H9 (cell line): ENCODE measurements around the gene SLC35B4. TPM values are rescaled to one million over a fixed set of nuclear protein-coding genes. Genes with fewer than 3 reads are reported as not detected.

Experiments used
- DNase-seq: peaks from one replicate; pipeline ENCODE4 v3.0.0-alpha.2; 2017
- H2AFZ ChIP-seq: one replicate; pipeline ENCODE4 v1.6.1; 2013; ENCODE audit warnings: mild to moderate bottlenecking, low read length, control low read depth, moderate library complexity
- H2AK5ac ChIP-seq: 2 replicates; pipeline ENCODE4 v1.6.1; 2013; ENCODE audit warnings: low read length, control low read depth, mixed read lengths; ENCODE audit not compliant: insufficient read length
- H2BK120ac ChIP-seq: one replicate; pipeline ENCODE4 v1.6.1; 2013; ENCODE audit warnings: low read depth, mild to moderate bottlenecking, low read length, control low read depth, inconsistent platforms; ENCODE audit not compliant: poor library complexity, severe bottlenecking
- H2BK12ac ChIP-seq: 2 replicates; pipeline ENCODE4 v1.6.1; 2013; ENCODE audit warnings: low read length, control low read depth, mixed read lengths, low read depth; ENCODE audit not compliant: insufficient read length
- H2BK15ac ChIP-seq: 2 replicates; pipeline ENCODE4 v1.6.1; 2013; ENCODE audit warnings: low read depth, low read length, control low read depth
- H2BK20ac ChIP-seq: one replicate; pipeline ENCODE4 v1.6.1; 2013; ENCODE audit warnings: low read depth, mild to moderate bottlenecking, low read length, control low read depth, inconsistent platforms; ENCODE audit not compliant: poor library complexity, severe bottlenecking
- H2BK5ac ChIP-seq: 2 replicates; pipeline ENCODE4 v1.6.1; 2013; ENCODE audit warnings: low read length, control low read depth, mixed read lengths; ENCODE audit not compliant: insufficient read length
- H3K14ac ChIP-seq: 2 replicates; pipeline ENCODE4 v1.6.1; 2013; ENCODE audit warnings: low read length, control low read depth; ENCODE audit not compliant: insufficient read depth
- H3K18ac ChIP-seq: 2 replicates; pipeline ENCODE4 v1.6.1; 2013; ENCODE audit warnings: low read depth, mild to moderate bottlenecking, mixed read lengths, low read length, control low read depth; ENCODE audit not compliant: insufficient read length
- H3K23ac ChIP-seq: 2 replicates; pipeline ENCODE4 v1.6.1; 2013; ENCODE audit warnings: low read length, control low read depth, mixed read lengths, low read depth; ENCODE audit not compliant: insufficient read length
- H3K23me2 ChIP-seq: 2 replicates; pipeline ENCODE4 v1.6.1; 2013; ENCODE audit warnings: low read depth, mild to moderate bottlenecking, mixed read lengths, low read length, control low read depth; ENCODE audit not compliant: insufficient read length, poor library complexity, severe bottlenecking
- H3K27ac ChIP-seq: 2 replicates; pipeline ENCODE4 v1.5.1; 2013; ENCODE audit warnings: low read length, control low read depth, mixed read lengths, low read depth; ENCODE audit not compliant: insufficient read length
- H3K27me3 ChIP-seq: 2 replicates; pipeline ENCODE4 v1.6.1; 2013; ENCODE audit warnings: low read length, control low read depth, inconsistent platforms; ENCODE audit not compliant: insufficient read depth
- H3K4ac ChIP-seq: 2 replicates; pipeline ENCODE4 v1.6.1; 2013; ENCODE audit warnings: low read depth, mild to moderate bottlenecking, control low read depth, inconsistent platforms, low read length, moderate library complexity
- H3K4me1 ChIP-seq: 2 replicates; pipeline ENCODE4 v1.6.1; 2013; ENCODE audit warnings: low read length, control low read depth, inconsistent platforms; ENCODE audit not compliant: insufficient read depth
- H3K4me2 ChIP-seq: 2 replicates; pipeline ENCODE4 v1.6.1; 2013; ENCODE audit warnings: low read length, control low read depth, mixed read lengths; ENCODE audit not compliant: insufficient read length, insufficient read depth
- H3K56ac ChIP-seq: 2 replicates; pipeline ENCODE4 v1.6.1; 2013; ENCODE audit warnings: low read depth, mild to moderate bottlenecking, mixed read lengths, low read length, control low read depth; ENCODE audit not compliant: insufficient read length
- H3K79me1 ChIP-seq: 2 replicates; pipeline ENCODE4 v1.6.1; 2013; ENCODE audit warnings: low read depth, mild to moderate bottlenecking, moderate library complexity, low read length, control low read depth, inconsistent platforms; ENCODE audit not compliant: insufficient read depth, poor library complexity, severe bottlenecking
- H3K79me2 ChIP-seq: 2 replicates; pipeline ENCODE4 v1.6.1; 2013; ENCODE audit warnings: low read length, control low read depth, inconsistent platforms; ENCODE audit not compliant: insufficient read depth
- H3K9ac ChIP-seq: 2 replicates; pipeline ENCODE4 v1.6.1; 2013; ENCODE audit warnings: low read length, control low read depth, mixed read lengths; ENCODE audit not compliant: insufficient read length; ENCODE audit errors: extremely low read depth
- H3K9me3 ChIP-seq: one replicate; pipeline ENCODE4 v1.6.1; 2013; ENCODE audit warnings: low read depth, low read length, inconsistent platforms; ENCODE audit not compliant: control insufficient read depth
- H3T11ph ChIP-seq: one replicate; pipeline ENCODE4 v1.6.1; 2013; ENCODE audit warnings: mild to moderate bottlenecking, low read length, control low read depth, inconsistent platforms
- H4K20me1 ChIP-seq: one replicate; pipeline ENCODE4 v1.6.1; 2013; ENCODE audit not compliant: control insufficient read depth, insufficient read length, insufficient read depth
- H4K5ac ChIP-seq: 2 replicates; pipeline ENCODE4 v1.6.1; 2013; ENCODE audit warnings: low read depth, mild to moderate bottlenecking, mixed read lengths, low read length, control low read depth; ENCODE audit not compliant: insufficient read length
- H4K8ac ChIP-seq: replicated peaks from 2 replicates; pipeline ENCODE4 v1.6.1; 2013; ENCODE audit warnings: low read length, control low read depth, mixed read lengths, low read depth; ENCODE audit not compliant: insufficient read length
- H4K91ac ChIP-seq: 2 replicates; pipeline ENCODE4 v1.6.1; 2013; ENCODE audit warnings: low read depth, mild to moderate bottlenecking, moderate library complexity, mixed read lengths, low read length, control low read depth; ENCODE audit not compliant: insufficient read length
- H3K27ac Mint-ChIP-seq, 3 experiments: 2 replicates in 2 of 3; 3 replicates in 1 of 3; pipeline ENCODE4 v1.8.0; 2020 to 2021; ENCODE audit warnings: mixed read lengths in 3 of 3, mild to moderate bottlenecking in 1 of 3, moderate library complexity in 1 of 3
- H3K27me3 Mint-ChIP-seq: 2 replicates; pipeline ENCODE4 v1.8.0; 2021; ENCODE audit warnings: low read depth, mild to moderate bottlenecking, moderate library complexity, mixed read lengths
- H3K36me3 Mint-ChIP-seq, 3 experiments: 2 replicates in 2 of 3; 3 replicates in 1 of 3; pipeline ENCODE4 v1.8.0; 2020 to 2021; ENCODE audit warnings: low read depth in 3 of 3, mixed read lengths in 3 of 3; ENCODE audit not compliant: insufficient read depth in 1 of 3
- H3K4me1 Mint-ChIP-seq, 2 experiments: 2 replicates each; pipeline ENCODE4 v1.8.0; 2020; ENCODE audit warnings: mixed read lengths in 2 of 2
- H3K4me3 Mint-ChIP-seq, 2 experiments: 2 replicates in 1 of 2; 3 replicates in 1 of 2; pipeline ENCODE4 v1.8.0; 2020 to 2021; ENCODE audit warnings: mild to moderate bottlenecking in 2 of 2, mixed read lengths in 2 of 2, moderate library complexity in 1 of 2
- H3K9me3 Mint-ChIP-seq, 2 experiments: 2 replicates in 1 of 2; 3 replicates in 1 of 2; pipeline ENCODE4 v1.8.0; 2020; ENCODE audit warnings: mild to moderate bottlenecking in 2 of 2, mixed read lengths in 2 of 2, moderate library complexity in 1 of 2
- CTCF ChIP-seq: fragments of 200-600 bp; sonication (generic); conservative IDR thresholded peaks from 3 replicates; pipeline ENCODE4 v1.8.0; 2021; ENCODE audit warnings: antibody characterized with exemption, mild to moderate bottlenecking
- WGBS: extraction: QIAGEN DNeasy Blood & Tissue Kit; methylation state at CpG from one replicate; pipeline ENCODE4 v1.1.7; 2013; ENCODE audit warnings: missing lambda C conversion rate, low lambda C conversion rate, mixed read lengths; ENCODE audit not compliant: insufficient read length; ENCODE audit errors: extremely low coverage; 5-methylcytosine and 5-hydroxymethylcytosine counted together
- total RNA-seq: library from RNA; stranded (reverse); gene quantifications from 2 replicates; pipeline ENCODE4 v1.2.1, GENCODE V29; 2021

SLC35B4 gene
- total RNA-seq, 1 experiment from 2014 or later = 33.4 TPM

GRCh38 chr7:134350709-134351108 is 34.0 kb upstream of the SLC35B4 start:
- Histone ChIP-seq H3K4me2 (no peak overlapping the region), H2BK5ac (no peak overlapping the region), H2AK5ac (no peak overlapping the region), H4K8ac (no peak overlapping the region), H4K91ac (no peak overlapping the region), H3K23ac (no peak overlapping the region), H3K27ac (no peak overlapping the region), H2BK20ac (no peak overlapping the region), H3K14ac (no peak overlapping the region), H3K23me2 (no peaks in the 10 kb centered on the region), H2AFZ (no peak overlapping the region), H3K79me1 (no peaks in the 10 kb centered on the region), H3K56ac (no peak overlapping the region), H3K9ac (no peak overlapping the region), H4K5ac (no peak overlapping the region), H3K18ac (no peak overlapping the region), H3K79me2 (no peaks in the 10 kb centered on the region), H3K9me3 (no peaks in the 10 kb centered on the region), H3K4me1 (peaks cover 3% of the 10 kb centered on the region; the same call in 1 of the 2 replicates), H2BK120ac (no peak overlapping the region), H4K20me1 (no peaks in the 10 kb centered on the region), H2BK15ac (no peak overlapping the region), H3K4ac (no peak overlapping the region), H3K27me3 (no peaks in the 10 kb centered on the region), H2BK12ac (no peak overlapping the region), H3T11ph (no peak overlapping the region)
- no CpG with 5 or more reads among the region's 1 CpG for WGBS
- H3K27ac Mint-ChIP-seq = no peak overlapping the region
- H3K4me3 Mint-ChIP-seq = no peak overlapping the region
- no peak for DNase-seq
- H3K27me3 Mint-ChIP-seq = no peaks in the 10 kb centered on the region; the same call in 1 of the 2 replicates
- no peaks in the 10 kb centered on the region for H3K36me3 Mint-ChIP-seq
- no peaks in the 10 kb centered on the region; a peak in 1 of 5 replicates for H3K9me3 Mint-ChIP-seq
- no peak for TF ChIP-seq CTCF
- H3K4me1 Mint-ChIP-seq = peaks cover 4 to 13% of the 10 kb centered on the region in 2 experiments
